CD4-positive, alpha-beta T cell treated with Interleukin-15 for 1 hour (primary cell): ENCODE data around the gene PLEKHM3.
"Not testable (repeated sequence)": the region's sequence is repeated elsewhere in the genome, so short reads cannot be mapped to it uniquely, and the experiment has no call there.

Source experiments
- DNase-seq: peaks from one replicate; pipeline ENCODE4 v3.0.0-alpha.2; 2020

The PLEKHM3 gene

DNA sequence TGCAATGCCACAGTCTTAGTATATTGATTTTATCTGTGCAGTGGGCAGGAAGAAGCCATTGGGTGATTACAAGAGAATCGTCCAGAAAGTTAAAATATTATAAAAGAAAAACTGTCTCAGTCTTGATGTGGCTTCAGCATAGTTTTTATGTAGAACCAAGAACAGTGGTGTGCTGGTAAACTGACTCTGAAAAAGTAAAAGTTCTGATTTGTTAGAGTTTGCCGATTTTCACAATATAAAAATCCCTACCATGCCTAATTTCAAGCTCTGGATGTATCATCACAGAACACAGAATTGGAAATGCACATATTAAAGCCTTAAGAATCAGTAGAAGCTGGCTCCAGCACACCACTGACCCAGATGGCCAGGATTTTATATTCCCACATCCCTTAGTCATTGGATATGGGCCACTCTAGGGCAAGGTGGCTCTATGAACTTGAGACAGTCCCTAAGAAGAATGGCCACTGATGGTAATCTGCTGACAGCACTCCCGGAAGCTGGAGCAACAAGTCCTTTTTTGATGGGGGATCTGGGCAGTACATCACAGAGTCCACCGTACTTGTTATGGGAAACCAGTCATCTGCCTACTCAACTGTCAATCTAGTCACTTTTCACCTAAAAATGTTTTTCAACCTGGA, 9.3 kb upstream of the PLEKHM3 start:
- DNase-seq: no peak

- DNase-seq: peak; percentile 21
Measured at GRCh38 chr2:208033701-208034502, 8.6 kb upstream of the PLEKHM3 start.

DNA sequence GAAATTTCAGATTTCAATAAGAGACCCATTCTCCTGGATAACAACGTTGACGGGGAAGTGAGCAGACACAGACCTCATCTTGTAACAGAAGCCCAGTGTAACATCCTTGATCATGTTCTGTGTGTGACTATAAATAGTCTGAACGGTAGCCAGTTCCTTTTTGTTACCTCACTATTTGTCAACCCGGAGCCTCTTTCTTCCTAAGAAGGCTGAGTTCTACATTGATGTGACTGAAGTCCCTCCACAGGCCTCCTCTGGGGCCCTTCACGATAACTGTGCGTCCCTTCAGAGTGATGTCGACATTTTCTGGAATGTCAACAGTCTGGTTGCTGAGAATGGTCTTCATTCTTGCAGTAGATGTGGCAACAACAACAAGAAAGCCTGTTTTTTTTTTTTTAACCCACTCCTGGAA, 6.3 kb upstream of the PLEKHM3 start:
- DNase-seq: no peak

DNA sequence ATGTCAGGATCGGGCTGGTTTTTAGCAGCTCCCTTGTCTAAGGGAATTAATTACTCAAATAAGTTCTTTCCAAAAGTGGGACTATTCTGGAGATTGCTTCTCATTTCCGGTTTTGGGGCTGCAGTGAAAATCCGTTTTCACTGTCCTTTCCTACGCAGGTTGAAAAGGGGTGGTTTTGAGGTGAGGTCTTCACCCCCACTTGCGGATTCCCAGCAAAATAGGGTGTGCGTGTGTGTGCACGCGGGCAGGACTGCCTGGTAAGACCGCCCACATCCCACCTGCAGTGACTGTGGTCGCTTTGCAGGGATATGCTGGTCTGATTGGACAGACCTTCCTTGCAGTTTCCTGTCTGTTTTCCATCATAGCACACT, 472 bp upstream of the PLEKHM3 start:
- DNase-seq: no peak

- DNase-seq: no peak
Measured at GRCh38 chr2:208024091-208024490, 1.2 kb downstream of the PLEKHM3 start.

- no peak for DNase-seq
Measured at GRCh38 chr2:208020253-208020652, 5.1 kb downstream of the PLEKHM3 start.

- not testable (repeated sequence) for DNase-seq
Measured at GRCh38 chr2:208018124-208018712, 7.1 kb downstream of the PLEKHM3 start.

GRCh38 chr2:208017721-208018120, 7.6 kb downstream of the PLEKHM3 start:
- DNase-seq: no peak

- DNase-seq: no peak
Measured at GRCh38 chr2:208015475-208015874, 9.9 kb downstream of the PLEKHM3 start.

DNA sequence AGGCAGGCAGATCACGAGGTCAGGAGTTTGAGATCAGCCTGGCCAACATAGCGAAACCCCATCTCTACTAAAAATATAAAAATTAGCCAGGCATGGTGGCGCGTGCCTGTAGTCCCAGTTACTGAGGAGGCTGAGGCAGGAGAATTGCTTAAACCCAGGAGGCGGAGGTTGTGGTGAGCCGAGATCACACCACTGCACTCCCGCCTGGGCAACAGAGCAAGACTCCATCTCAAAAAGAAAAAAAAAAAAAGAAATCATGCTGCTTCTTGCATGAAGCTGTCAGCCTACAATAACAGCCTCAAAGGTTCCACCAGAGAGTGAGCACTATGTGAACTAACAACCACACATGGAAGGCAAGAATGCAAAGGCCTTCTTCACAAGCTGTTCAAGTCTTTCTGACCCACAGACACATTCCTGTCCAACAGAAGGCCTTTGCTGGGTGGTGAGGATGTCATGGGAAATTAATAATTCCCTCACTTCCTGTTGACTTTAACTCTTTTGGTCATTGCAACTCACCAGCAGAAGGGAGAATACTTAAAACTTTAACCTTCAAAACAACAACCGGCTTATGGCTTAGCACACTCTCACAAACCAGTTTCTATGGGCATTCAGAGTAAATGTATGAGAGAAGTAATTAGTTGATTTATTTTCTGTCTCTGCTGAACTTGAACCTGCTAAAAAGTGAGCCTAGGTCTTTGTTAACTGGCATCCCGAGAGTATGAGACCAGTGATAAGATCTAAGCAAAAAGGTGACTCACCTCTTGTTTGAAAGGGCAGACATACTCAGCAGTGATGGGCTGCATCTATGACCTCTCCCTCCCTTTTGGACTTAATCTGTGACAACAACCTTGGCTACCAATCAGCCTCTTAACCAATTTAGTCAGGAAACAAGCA, 11.8 kb downstream of the PLEKHM3 start:
- DNase-seq: no peak

- DNase-seq: no peak
Measured at GRCh38 chr2:208012449-208012848, 12.9 kb downstream of the PLEKHM3 start.

DNA sequence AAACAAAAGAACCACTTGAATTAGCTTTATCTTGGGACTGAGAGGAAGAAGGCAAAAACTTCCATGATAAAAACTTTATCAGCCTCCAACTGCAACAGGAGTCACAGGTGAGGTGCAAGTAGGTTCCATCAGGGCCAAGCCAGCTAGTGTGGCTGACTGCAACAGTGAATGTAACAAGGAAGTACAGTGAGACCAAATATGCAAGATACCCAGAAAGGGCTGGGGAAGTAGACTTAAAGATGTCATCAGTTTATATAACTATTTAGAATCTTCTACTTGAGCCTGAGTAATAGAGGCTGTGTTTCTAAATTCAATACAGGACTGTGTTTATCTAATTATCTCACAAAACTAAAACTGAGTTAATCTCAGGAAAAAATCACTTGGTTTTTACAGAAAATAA, 14.8 kb downstream of the PLEKHM3 start:
- DNase-seq: no peak

DNA sequence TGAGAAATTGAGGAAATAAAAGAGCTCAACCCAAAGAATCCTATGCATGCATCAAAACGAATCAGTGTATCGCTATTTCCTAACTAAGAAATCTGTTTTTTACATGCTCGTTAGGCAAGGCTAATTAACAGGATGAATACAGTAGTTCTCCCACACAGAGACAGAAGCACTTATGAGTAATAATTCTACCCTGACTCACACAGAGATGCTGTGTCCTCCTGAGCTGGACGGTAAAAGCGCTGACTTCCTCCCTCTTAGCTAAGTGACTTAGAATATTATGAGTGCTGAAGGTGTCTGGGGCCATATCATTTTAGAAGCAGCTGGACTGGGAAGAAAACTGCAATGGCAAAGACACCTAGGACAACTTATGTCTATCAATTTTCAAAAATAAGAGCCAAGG, 18.5 kb downstream of the PLEKHM3 start:
- DNase-seq: no peak

- DNase-seq: no peak
Measured at GRCh38 chr2:208006337-208006736, 19.0 kb downstream of the PLEKHM3 start.

DNA sequence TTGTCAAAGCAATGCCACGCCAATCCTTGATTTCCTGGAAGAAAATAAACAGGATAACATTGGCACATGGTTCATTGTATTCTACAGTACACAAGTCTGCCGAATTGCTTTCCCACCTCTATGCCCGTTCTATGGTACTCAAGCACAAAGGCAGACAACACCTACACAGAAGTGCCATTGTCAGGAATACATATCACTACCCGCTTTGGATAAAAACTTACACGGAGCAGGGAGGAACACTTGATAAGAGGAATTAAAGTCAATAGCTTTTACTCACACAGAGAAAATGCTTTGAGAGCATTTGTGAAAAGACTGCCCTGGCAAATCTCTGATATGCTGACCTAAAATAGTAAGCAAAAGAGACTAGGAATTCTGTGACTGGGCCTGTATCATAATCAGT, 23.4 kb downstream of the PLEKHM3 start:
- no peak for DNase-seq

GRCh38 chr2:208000701-208001395, 24.5 kb downstream of the PLEKHM3 start:
- DNase-seq: no peak

DNA sequence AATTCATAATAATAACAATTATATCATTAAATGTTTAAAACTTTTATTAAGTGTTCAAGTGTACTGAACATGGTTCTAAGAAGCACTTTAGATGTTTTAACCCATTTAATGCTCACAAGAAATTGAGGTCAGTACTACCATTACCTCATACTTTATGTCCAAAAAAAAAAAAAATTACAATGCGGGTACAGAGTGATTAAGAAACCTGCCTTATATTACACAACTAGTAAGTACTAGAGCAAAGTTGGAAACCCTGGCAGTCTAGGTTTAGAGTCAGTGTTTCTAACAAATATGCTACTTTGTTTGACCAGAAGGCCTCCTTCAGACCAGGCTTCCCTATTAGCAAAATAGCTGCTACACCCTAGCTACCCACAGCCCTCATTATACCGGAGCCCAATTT, 28.5 kb downstream of the PLEKHM3 start:
- no peak for DNase-seq

GRCh38 chr2:207995887-207996286, 29.4 kb downstream of the PLEKHM3 start:
- no peak for DNase-seq

GRCh38 chr2:207993151-207993763, 32.1 kb downstream of the PLEKHM3 start:
- DNase-seq: no peak

DNA sequence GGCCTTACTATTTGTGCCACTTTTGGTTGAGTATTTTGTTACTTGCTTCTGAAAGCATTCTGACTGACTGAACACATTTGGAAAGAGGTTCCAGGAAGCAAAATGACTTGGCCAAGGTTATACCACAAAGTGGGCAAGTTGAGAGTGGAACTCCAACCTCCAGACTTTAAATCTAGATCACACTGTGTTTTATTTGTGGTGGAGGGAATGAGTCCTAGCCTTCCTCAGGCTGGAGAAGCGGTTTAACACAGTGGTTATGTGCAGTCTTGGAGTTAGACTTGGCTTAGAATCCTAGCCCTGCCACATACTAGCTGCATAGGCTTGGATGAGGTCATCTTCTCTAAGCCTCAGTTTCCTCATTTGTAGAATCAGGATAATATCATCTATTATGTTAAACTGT, 33.4 kb downstream of the PLEKHM3 start:
- DNase-seq: no peak

DNA sequence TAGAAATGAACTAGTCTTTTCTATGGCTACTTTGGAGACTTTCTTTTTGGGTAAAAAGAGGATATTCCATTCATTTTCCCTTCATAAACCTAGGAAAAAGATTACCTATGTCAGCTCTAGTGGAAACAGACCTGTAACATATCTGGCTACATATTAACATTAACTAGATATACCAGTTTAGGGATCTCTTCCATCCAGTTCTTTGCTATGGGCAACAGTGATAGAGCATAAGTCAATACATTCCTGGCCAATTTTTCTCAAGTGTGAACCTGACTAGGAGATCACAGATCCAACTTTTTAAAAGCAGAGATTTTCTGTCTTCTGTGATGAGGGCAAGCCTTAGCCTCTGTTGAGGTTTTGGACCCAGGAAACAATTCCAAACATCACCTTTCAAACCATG, 34.5 kb downstream of the PLEKHM3 start:
- DNase-seq: no peak

GRCh38 chr2:207988975-207989374, 36.4 kb downstream of the PLEKHM3 start:
- no peak for DNase-seq
